ENCODE data around the gene PPP1R3G.

PPP1R3G gene

GRCh38 chr6:5071216-5071615, 13.9 kb upstream of the PPP1R3G start:
- DNase-seq (ENCODE audit: low read depth in 3 of 3), result no peak

- no peak for DNase-seq (ENCODE audit: low read depth in 3 of 3)
These were observed 12.7 kb upstream of the PPP1R3G start for GRCh38 chr6:5072440-5072839.

GRCh38 chr6:5073992-5074391, 11.1 kb upstream of the PPP1R3G start:
- DNase-seq (ENCODE audit: low read depth in 3 of 3), result no peak

GRCh38 chr6:5076931-5077330, 8.2 kb upstream of the PPP1R3G start:
- no peak for DNase-seq (ENCODE audit: low read depth in 3 of 3)

- no peak for DNase-seq (ENCODE audit: low read depth in 3 of 3)
These were observed 6.9 kb upstream of the PPP1R3G start for GRCh38 chr6:5078121-5078669.

GRCh38 chr6:5079692-5080091, 5.4 kb upstream of the PPP1R3G start:
- DNase-seq (ENCODE audit: low read depth in 3 of 3), result no peak

- DNase-seq (ENCODE audit: low read depth in 3 of 3), result no peak
These were observed 4.6 kb upstream of the PPP1R3G start for GRCh38 chr6:5080574-5080973.

- no peak for DNase-seq (ENCODE audit: low read depth in 3 of 3)
These were observed 4.0 kb upstream of the PPP1R3G start for GRCh38 chr6:5081182-5081581.

- no peak for DNase-seq (ENCODE audit: low read depth in 3 of 3)
These were observed 3.2 kb upstream of the PPP1R3G start for GRCh38 chr6:5081955-5082354.

- no peak for DNase-seq (ENCODE audit: low read depth in 3 of 3)
These were observed 2.4 kb upstream of the PPP1R3G start for GRCh38 chr6:5082487-5083306.

- no peak for DNase-seq (ENCODE audit: low read depth in 3 of 3)
These were observed 1.9 kb upstream of the PPP1R3G start for GRCh38 chr6:5083307-5083583.

GRCh38 chr6:5083813-5084359, 1.3 kb upstream of the PPP1R3G start:
- no peak for DNase-seq (ENCODE audit: low read depth in 3 of 3)

GRCh38 chr6:5084360-5084780, 771 bp upstream of the PPP1R3G start:
- DNase-seq (ENCODE audit: low read depth in 3 of 3), result no peak

GRCh38 chr6:5085648-5086293, 630 bp downstream of the PPP1R3G start:
- no peak for DNase-seq (ENCODE audit: low read depth in 3 of 3)

- DNase-seq (ENCODE audit: low read depth in 3 of 3), result no peak
These were observed 1.3 kb downstream of the PPP1R3G start for GRCh38 chr6:5086294-5086890.

GRCh38 chr6:5087389-5087788, 2.2 kb downstream of the PPP1R3G start:
- DNase-seq (ENCODE audit: low read depth in 3 of 3), result no peak

GRCh38 chr6:5088780-5089179, 3.6 kb downstream of the PPP1R3G start:
- no peak for DNase-seq (ENCODE audit: low read depth in 3 of 3)

- no peak for DNase-seq (ENCODE audit: low read depth in 3 of 3)
These were observed 4.6 kb downstream of the PPP1R3G start for GRCh38 chr6:5089481-5090438.

GRCh38 chr6:5090603-5091002, 5.5 kb downstream of the PPP1R3G start:
- no peak for DNase-seq (ENCODE audit: low read depth in 3 of 3)

- no peak for DNase-seq (ENCODE audit: low read depth in 3 of 3)
These were observed 6.3 kb downstream of the PPP1R3G start for GRCh38 chr6:5091210-5092069.
